NCI-H748 (cell line): ENCODE measurements around the gene COL16A1.

ENCODE experiments used
- DNase-seq: peaks from one replicate; lab custom pipeline; 2025; ENCODE audit not compliant: unreplicated experiment; lab: John Stamatoyannopoulos, UW

Gene COL16A1

GRCh38 chr1:31605908-31606427 lies 97.8 kb downstream of the COL16A1 start:
- DNase-seq = no peak
